GM18517 (cell line): ENCODE data around the gene SLC44A4.
A peak's percentile ranks its signal among the peaks of the same experiment; 100 is the strongest.
"Not testable (repeated sequence)": the region's sequence is repeated elsewhere in the genome, so short reads cannot be mapped to it uniquely, and the experiment has no call there.

ENCODE experiments used
- ATAC-seq: cut with Tn5 transposase; IDR thresholded peaks from one replicate; pipeline ENCODE4 v1.9.1; 2021; ENCODE audit warnings: mild to moderate bottlenecking, moderate library complexity; ENCODE audit not compliant: unreplicated experiment

The SLC44A4 gene

GRCh38 chr6:31830886-31831335, 47.9 kb downstream of the SLC44A4 start:
- no peak for ATAC-seq

DNA sequence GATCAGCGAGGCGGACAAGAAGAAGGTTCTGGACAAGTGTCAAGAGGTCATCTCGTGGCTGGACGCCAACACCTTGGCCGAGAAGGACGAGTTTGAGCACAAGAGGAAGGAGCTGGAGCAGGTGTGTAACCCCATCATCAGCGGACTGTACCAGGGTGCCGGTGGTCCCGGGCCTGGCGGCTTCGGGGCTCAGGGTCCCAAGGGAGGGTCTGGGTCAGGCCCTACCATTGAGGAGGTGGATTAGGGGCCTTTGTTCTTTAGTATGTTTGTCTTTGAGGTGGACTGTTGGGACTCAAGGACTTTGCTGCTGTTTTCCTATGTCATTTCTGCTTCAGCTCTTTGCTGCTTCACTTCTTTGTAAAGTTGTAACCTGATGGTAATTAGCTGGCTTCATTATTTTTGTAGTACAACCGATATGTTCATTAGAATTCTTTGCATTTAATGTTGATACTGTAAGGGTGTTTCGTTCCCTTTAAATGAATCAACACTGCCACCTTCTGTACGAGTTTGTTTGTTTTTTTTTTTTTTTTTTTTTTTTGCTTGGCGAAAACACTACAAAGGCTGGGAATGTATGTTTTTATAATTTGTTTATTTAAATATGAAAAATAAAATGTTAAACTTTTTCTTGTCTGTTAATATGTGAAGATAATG, 49.0 kb downstream of the SLC44A4 start:
- no peak for ATAC-seq

DNA sequence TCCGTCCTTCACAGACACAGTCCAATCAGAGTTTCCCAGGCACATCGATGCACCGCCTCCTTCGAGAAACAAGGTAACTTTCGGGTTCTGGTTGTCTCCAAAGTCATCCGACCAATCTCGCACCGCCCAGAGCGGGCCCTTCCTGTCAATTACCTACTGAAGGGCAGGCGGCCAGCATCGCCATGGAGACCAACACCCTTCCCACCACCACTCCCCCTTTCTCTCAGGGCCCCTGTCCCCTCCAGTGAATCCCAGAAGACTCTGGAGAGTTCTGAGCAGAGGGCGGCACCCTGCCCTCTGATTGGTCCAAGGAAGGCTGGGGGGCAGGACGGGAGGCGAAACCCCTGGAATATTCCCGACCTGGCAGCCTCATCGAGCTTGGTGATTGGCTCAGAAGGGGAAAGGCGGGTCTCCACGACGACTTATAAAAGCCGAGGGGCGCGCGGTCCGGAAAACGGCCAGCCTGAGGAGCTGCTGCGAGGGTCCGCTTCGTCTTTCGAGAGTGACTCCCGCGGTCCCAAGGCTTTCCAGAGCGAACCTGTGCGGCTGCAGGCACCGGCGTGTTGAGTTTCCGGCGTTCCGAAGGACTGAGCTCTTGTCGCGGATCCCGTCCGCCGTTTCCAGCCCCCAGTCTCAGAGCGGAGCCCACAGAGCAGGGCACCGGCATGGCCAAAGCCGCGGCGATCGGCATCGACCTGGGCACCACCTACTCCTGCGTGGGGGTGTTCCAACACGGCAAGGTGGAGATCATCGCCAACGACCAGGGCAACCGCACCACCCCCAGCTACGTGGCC, 51.3 kb downstream of the SLC44A4 start, which contains the start of gene HSPA1B:
Gene HSPA1B (plus strand): TSS at position 453 of the 794 bp plus-strand sequence. CDS start 213 bp downstream, at position 666.
- peak; percentile 72 for ATAC-seq

DNA sequence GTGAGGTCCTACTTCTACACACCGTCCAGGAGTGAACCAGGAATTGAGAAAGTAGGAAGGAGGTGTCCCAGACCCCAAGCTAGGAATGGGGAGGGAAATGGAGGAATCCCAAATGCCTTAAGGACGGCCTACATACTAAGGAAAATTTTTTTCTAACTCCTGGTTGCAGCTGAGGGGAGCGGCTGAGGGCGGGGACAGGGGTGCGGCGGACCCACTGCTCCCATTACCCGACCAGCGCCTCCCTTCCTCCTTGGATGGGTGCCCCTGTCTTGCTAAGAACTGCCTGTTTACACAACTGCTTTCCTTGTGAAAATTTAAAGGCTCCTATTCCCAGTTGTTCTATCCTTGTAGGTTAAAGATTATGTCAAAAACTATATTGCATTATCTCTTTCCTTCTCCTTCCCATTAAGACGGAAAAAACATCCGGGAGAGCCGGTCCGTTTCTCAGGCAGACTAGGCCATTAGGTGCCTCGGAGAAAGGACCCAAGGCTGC, 52.0 kb downstream of the SLC44A4 start:
- ATAC-seq, result peak; percentile 13

- no peak for ATAC-seq
These were observed 53.2 kb downstream of the SLC44A4 start for GRCh38 chr6:31825553-31825952.

- ATAC-seq, result not testable (repeated sequence)
These were observed 55.1 kb downstream of the SLC44A4 start for GRCh38 chr6:31823592-31824196.

DNA sequence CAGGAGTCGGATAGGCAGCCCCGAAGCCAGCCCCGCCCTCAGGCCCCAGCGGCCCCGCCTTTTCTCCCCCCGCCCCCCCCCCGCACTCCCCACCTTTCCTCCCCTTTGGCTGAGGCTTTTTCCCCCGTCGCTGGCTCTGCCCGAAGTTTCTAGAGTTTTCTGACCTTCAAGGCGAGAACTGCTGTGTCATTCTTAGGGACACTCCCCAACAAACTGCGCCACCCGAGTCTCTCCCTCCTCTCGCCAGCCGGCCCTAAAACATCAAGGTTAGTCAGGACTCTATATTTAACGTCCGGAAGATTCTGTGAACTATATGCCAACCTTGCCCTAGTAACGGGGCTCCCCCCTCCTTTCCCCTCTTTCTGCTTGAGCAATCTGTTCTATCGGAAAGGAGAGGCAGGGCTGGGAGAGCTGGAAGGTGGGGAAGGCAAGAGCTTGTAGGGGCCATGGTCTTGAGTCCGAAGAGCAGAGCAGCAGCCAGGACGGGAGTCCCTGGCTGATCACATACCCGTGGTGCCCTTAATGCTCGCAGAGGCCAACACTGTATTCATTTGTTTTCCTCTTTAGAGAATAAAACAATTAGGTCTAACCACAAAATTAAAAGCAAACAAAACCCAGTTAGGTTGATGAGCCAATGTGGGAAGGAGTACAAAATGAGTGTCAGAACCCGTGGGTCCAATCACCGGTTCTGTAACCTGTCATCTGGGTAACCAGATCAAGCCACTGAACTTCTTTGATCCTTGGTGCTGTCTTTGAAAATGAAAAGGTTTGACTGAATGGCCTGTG, 56.6 kb downstream of the SLC44A4 start:
- no peak for ATAC-seq

DNA sequence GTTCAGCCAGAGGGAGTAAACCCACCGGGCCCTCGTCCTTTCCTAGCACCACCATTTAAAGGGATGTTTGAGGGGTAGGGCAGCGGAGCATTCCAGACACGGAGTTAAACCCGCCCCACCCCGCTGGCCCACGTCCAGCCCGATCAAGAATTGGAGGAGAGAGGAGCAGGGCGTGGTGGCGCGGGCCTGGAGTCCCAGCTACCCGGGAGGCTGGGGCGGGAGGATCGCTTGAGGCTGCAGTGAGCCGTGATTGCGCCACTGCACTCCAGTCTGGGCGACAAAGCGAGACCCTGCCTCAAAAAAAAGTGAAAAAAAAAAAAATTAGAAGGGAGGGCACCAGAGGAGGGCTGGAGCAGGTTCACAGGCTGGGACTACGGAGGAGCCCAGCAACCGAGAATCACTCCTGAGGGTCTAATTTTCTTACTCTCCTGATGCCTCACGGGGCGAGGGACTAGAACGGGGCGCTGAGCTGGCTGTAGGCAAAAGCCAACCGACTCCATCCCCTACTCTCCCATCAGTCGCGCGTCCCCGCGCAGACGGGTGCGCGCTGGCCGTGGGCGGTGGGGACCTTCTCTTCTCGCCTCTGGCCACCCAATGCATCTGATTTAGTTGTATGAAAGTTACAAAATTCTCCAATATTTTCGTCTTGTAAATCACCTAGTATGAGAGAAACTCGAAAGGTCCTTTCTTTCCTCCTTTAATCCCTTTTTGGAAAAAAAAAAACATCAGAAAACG, 57.3 kb downstream of the SLC44A4 start:
- no peak for ATAC-seq

DNA sequence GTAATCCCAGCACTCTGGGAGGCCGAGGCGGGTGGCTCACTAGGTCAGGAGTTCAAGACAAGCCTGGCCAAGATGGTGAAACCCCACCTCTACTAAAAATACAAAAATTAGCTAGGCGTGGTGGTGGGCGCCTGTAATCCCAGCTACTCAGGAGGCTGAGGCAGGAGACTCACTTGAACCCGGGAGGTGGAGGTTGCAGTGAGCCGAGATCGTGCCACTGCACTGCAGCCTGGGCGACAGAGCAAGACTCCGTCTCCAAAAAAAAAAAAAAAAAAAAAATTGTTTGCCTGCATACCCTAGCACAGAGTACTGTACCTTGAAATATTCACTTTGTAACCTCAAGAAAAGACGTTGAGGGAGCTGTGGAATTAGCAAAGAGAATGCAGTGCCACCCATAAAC, 58.4 kb downstream of the SLC44A4 start:
- ATAC-seq, result not testable (repeated sequence)

- ATAC-seq, result no peak
These were observed 58.9 kb downstream of the SLC44A4 start for GRCh38 chr6:31819871-31820299.

DNA sequence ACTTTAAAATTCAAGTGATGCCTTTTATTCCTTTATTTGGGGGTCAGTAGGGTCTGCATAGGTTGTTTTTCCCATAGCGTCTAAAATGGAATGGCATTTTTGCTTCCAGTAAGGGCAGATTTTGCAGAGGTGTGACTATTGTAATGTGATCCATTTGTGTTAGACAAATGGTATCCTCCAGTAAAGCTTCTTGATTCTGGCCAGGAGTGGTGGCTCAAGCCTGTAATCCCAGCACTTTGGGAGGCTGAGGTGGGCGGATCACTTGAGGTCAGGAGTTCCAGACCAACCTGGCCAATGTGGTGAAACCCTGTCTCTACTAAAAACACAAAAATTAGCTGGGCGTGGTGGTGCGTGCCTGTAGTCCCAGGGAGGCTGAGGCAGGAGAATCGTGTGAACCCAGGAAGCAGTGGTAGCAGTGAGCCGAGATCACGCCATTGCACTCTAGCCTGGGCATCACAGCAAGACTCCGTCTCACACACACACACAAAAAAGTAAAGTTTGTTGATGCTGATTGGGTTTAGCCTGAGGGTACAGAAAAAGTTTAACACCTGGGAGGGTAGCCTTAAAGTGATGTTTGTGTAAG, 60.8 kb downstream of the SLC44A4 start:
- not testable (repeated sequence) for ATAC-seq

DNA sequence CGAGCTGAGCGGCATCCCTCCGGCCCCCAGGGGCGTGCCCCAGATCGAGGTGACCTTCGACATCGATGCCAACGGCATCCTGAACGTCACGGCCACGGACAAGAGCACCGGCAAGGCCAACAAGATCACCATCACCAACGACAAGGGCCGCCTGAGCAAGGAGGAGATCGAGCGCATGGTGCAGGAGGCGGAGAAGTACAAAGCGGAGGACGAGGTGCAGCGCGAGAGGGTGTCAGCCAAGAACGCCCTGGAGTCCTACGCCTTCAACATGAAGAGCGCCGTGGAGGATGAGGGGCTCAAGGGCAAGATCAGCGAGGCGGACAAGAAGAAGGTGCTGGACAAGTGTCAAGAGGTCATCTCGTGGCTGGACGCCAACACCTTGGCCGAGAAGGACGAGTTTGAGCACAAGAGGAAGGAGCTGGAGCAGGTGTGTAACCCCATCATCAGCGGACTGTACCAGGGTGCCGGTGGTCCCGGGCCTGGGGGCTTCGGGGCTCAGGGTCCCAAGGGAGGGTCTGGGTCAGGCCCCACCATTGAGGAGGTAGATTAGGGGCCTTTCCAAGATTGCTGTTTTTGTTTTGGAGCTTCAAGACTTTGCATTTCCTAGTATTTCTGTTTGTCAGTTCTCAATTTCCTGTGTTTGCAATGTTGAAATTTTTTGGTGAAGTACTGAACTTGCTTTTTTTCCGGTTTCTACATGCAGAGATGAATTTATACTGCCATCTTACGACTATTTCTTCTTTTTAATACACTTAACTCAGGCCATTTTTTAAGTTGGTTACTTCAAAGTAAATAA, 61.5 kb downstream of the SLC44A4 start:
- not testable (repeated sequence) for ATAC-seq

DNA sequence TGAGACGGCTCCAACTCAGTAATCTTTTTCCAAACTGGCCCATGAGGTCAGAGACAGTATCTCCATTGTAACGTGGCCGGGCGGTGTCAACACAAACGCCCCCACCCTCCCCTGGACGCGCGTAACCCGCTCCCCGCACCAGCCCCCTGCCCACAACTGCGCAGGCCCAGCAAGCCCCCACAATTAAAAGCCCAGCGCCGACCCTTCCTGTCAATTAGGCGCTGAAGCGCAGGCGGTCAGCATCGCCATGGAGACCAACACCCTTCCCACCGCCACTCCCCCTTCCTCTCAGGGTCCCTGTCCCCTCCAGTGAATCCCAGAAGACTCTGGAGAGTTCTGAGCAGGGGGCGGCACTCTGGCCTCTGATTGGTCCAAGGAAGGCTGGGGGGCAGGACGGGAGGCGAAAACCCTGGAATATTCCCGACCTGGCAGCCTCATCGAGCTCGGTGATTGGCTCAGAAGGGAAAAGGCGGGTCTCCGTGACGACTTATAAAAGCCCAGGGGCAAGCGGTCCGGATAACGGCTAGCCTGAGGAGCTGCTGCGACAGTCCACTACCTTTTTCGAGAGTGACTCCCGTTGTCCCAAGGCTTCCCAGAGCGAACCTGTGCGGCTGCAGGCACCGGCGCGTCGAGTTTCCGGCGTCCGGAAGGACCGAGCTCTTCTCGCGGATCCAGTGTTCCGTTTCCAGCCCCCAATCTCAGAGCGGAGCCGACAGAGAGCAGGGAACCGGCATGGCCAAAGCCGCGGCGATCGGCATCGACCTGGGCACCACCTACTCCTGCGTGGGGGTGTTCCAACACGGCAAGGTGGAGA, 63.6 kb downstream of the SLC44A4 start, which contains the start of the genes HSPA1A and HSPA1L:
Gene HSPA1A (plus strand): TSS at position 519 of the 814 bp plus-strand sequence. CDS start 214 bp downstream, at position 733.
Gene HSPA1L (minus strand): TSS at position 259 of the 814 bp plus-strand sequence. CDS start 3,311 bp downstream, outside the sequence.
- ATAC-seq, result no peak

GRCh38 chr6:31814677-31815024, 64.1 kb downstream of the SLC44A4 start:
- ATAC-seq, result no peak

GRCh38 chr6:31813465-31813849, 65.3 kb downstream of the SLC44A4 start:
- no peak for ATAC-seq
